IMR-90 (cell line): Measurements from ENCODE around the gene ADAMTS3. TPM values are rescaled to one million over a fixed set of nuclear protein-coding genes. Genes with fewer than 3 reads are reported as not detected.

Experiments
- ATAC-seq: fragments of 200-7000 bp; cut with Tn5 transposase; 2 replicates; pipeline ENCODE4 v1.9.1; 2020; ENCODE audit warnings: low read depth, mild to moderate bottlenecking, moderate library complexity
- BruUV-seq: library from RNA; stranded (reverse); fragments of 400-500 nt; replicated peaks from 2 replicates; lab custom pipeline; 2021; lab: Mats Ljungman, UMichigan
- CTCF ChIA-PET: fragments of 300-600 bp; formaldehyde crosslinking; extraction: SDS; loops from one replicate; lab custom pipeline; 2021; ENCODE audit warnings: antibody characterized with exemption; lab: Yijun Ruan, JAX
- POLR2A ChIA-PET: fragments of 300-600 bp; sonication (Branson Sonifier 250); formaldehyde crosslinking; loops from one replicate; lab custom pipeline; 2022; ENCODE audit warnings: antibody characterized with exemption; ENCODE audit not compliant: unreplicated experiment; lab: Charles Lee
- DNase-seq: peaks from one replicate; pipeline ENCODE4 v3.0.0; 2013
- H2AFZ ChIP-seq: replicated peaks from 2 replicates; pipeline ENCODE3; 2013; ENCODE audit warnings: low read length, mild to moderate bottlenecking; ENCODE audit not compliant: poor library complexity
- H2AK5ac ChIP-seq: 2 replicates; pipeline ENCODE4 v1.6.1; 2013; ENCODE audit warnings: low read depth, low read length, inconsistent platforms
- H2AK9ac ChIP-seq: replicated peaks from 2 replicates; pipeline ENCODE3; 2013; ENCODE audit warnings: mild to moderate bottlenecking, low read depth, low read length, moderate library complexity; ENCODE audit not compliant: poor library complexity
- H2BK120ac ChIP-seq: 2 replicates; pipeline ENCODE4 v1.6.1; 2013; ENCODE audit warnings: low read depth, low read length, inconsistent platforms
- H2BK15ac ChIP-seq: 3 replicates; pipeline ENCODE4 v1.6.1; 2013; ENCODE audit warnings: low read depth, low read length, inconsistent platforms
- H2BK20ac ChIP-seq: 2 replicates; pipeline ENCODE4 v1.6.1; 2013; ENCODE audit warnings: low read depth, mild to moderate bottlenecking, inconsistent platforms, low read length, moderate library complexity
- H2BK5ac ChIP-seq: 2 replicates; pipeline ENCODE4 v1.6.1; 2013; ENCODE audit warnings: mild to moderate bottlenecking, low read depth, low read length, inconsistent platforms; ENCODE audit not compliant: poor library complexity, severe bottlenecking
- H3K14ac ChIP-seq: replicated peaks from 2 replicates; pipeline ENCODE4 v1.6.1; 2013; ENCODE audit warnings: low read depth, low read length, inconsistent platforms
- H3K18ac ChIP-seq: 2 replicates; pipeline ENCODE4 v1.6.1; 2013; ENCODE audit warnings: low read depth, low read length, control low read depth
- H3K23ac ChIP-seq: 2 replicates; pipeline ENCODE4 v1.6.1; 2013; ENCODE audit warnings: low read depth, low read length, inconsistent platforms
- H3K27ac ChIP-seq: 2 replicates; pipeline ENCODE4 v1.5.1; 2013; ENCODE audit warnings: mild to moderate bottlenecking, control low read depth, low read length; ENCODE audit not compliant: insufficient read depth
- H3K27me3 ChIP-seq: 2 replicates; pipeline ENCODE4 v1.6.1; 2013; ENCODE audit warnings: low read length; ENCODE audit not compliant: control insufficient read depth, insufficient read depth
- H3K36me3 ChIP-seq: 2 replicates; pipeline ENCODE4 v1.6.1; 2013; ENCODE audit warnings: low read length, mixed read lengths; ENCODE audit not compliant: control insufficient read depth, insufficient read depth
- H3K4ac ChIP-seq: 2 replicates; pipeline ENCODE4 v1.6.1; 2013; ENCODE audit warnings: low read depth, low read length, inconsistent platforms
- H3K4me1 ChIP-seq: 2 replicates; pipeline ENCODE4 v1.6.1; 2013; ENCODE audit warnings: low read length, mixed read lengths; ENCODE audit not compliant: control insufficient read depth, insufficient read depth
- H3K4me2 ChIP-seq: 2 replicates; pipeline ENCODE4 v1.6.1; 2013; ENCODE audit warnings: low read depth, mild to moderate bottlenecking, control low read depth, low read length, moderate library complexity
- H3K4me3 ChIP-seq: 2 replicates; pipeline ENCODE4 v1.5.1; 2013; ENCODE audit warnings: low read depth, mild to moderate bottlenecking, control low read depth, low read length, moderate library complexity; ENCODE audit not compliant: insufficient read depth
- H3K56ac ChIP-seq: 2 replicates; pipeline ENCODE4 v1.6.1; 2013; ENCODE audit warnings: low read length, inconsistent platforms; ENCODE audit not compliant: insufficient read depth; ENCODE audit errors: extremely low read depth
- H3K79me1 ChIP-seq, 2 experiments: 2 replicates each; pipeline ENCODE4 v1.6.1; 2013; ENCODE audit warnings: low read length in 2 of 2, inconsistent platforms in 1 of 2, low read depth in 1 of 2
- H3K9ac ChIP-seq: 2 replicates; pipeline ENCODE4 v1.6.1; 2013; ENCODE audit warnings: low read depth, low read length, control low read depth
- H3K9me1 ChIP-seq: 2 replicates; pipeline ENCODE4 v1.6.1; 2013; ENCODE audit warnings: low read length, inconsistent platforms; ENCODE audit not compliant: insufficient read depth
- H3K9me3 ChIP-seq: 2 replicates; pipeline ENCODE4 v1.6.1; 2013; ENCODE audit warnings: low read length; ENCODE audit not compliant: control insufficient read depth, insufficient read depth
- H4K20me1 ChIP-seq: 2 replicates; pipeline ENCODE4 v1.6.1; 2013; ENCODE audit warnings: low read length, inconsistent platforms; ENCODE audit not compliant: insufficient read depth
- H4K5ac ChIP-seq: 2 replicates; pipeline ENCODE4 v1.6.1; 2013; ENCODE audit warnings: mild to moderate bottlenecking, low read depth, low read length, control low read depth
- H4K8ac ChIP-seq, 2 experiments: 2 replicates each; pipeline ENCODE4 v1.6.1; 2013; ENCODE audit warnings: low read depth in 2 of 2, low read length in 2 of 2, control low read depth in 1 of 2, inconsistent platforms in 1 of 2
- H4K91ac ChIP-seq: 2 replicates; pipeline ENCODE4 v1.6.1; 2013; ENCODE audit warnings: low read depth, low read length, inconsistent platforms; ENCODE audit not compliant: insufficient read depth
- MAFK ChIP-seq: IDR thresholded peaks from 2 replicates; pipeline ENCODE4 v1.6.1; 2012; ENCODE audit warnings: low read depth, low read length, improper control_type of control experiment
- NFE2L2 ChIP-seq: fragments of 150-350 bp; IDR thresholded peaks from 2 replicates; pipeline ENCODE4 v1.6.1; 2016; ENCODE audit warnings: low read depth, mild to moderate bottlenecking, low read length
- RCOR1 ChIP-seq: IDR thresholded peaks from 2 replicates; pipeline ENCODE4 v1.6.1; 2012; ENCODE audit warnings: mild to moderate bottlenecking, low read length, improper control_type of control experiment; ENCODE audit not compliant: insufficient replicate concordance
- WGBS, 2 experiments: methylation state at CpG; one replicate each; pipeline versions ENCODE4 v1.1.5 to v1.1.7; 2013; ENCODE audit warnings: missing lambda C conversion rate in 2 of 2; ENCODE audit not compliant: insufficient read length in 1 of 2; ENCODE audit errors: extremely low coverage in 2 of 2; 5-methylcytosine and 5-hydroxymethylcytosine counted together
- dilution Hi-C: fragments of 300-500 bp; cut with HindIII; formaldehyde crosslinking; loops from one replicate; pipeline ENCODE4 v1.14.3; 2018; ENCODE audit warnings: low sequenced_read_pairs; ENCODE audit not compliant: unreplicated experiment
- in situ Hi-C: fragments of 300-500 bp; cut with MboI; formaldehyde crosslinking; loops from 3 replicates; pipeline ENCODE4 v1.14.3; 2019; ENCODE audit warnings: low sequenced_read_pairs, inconsistent platforms, mixed read lengths
- intact Hi-C: fragments of 100-400 bp; cut with micrococcal nuclease; formaldehyde crosslinking; loops from 2 replicates; pipeline ENCODE4 v1.10.0; 2022
- polyA plus RNA-seq, 3 experiments: library from polyadenylated mRNA; depleted of rRNA; stranded (reverse); fragments of >200 nt; gene quantifications; 2 replicates each; pipeline ENCODE4 v1.2.3, GENCODE V29; 2012; ENCODE audit warnings: low replicate concordance in 1 of 3
- total RNA-seq: library from RNA; depleted of rRNA; stranded (reverse); fragments of >200 nt; gene quantifications from 2 replicates; pipeline ENCODE4 v1.2.3, GENCODE V29; 2012

Gene ADAMTS3
- total and polyA plus RNA-seq, 2 of the 4 experiments (the other 2 are of a cell fraction): 0.68 to 2.9 TPM

GRCh38 chr4:72473434-72473900 lies 95.6 kb downstream of the ADAMTS3 start:
- CTCF ChIA-PET: interaction anchor here (1.2 kb wide), 1 partner anchor 171 kb away, joined by 3 read pairs; no protein-coding TSS in a partner anchor
- WGBS, 2 experiments: no CpG with 5 or more reads among the region's 1 CpG
- H3K14ac ChIP-seq: no peak overlapping the region
- TF ChIP-seq NFE2L2 (0 out of 2 replicates have a peak, but pooled peaks have one; percentile 43), RCOR1 (no peak), MAFK (no peak)
- no peaks in the 10 kb centered on the region for H4K20me1 ChIP-seq
- POLR2A ChIA-PET: no interaction called here
- no peaks in the 10 kb centered on the region for H3K27me3 ChIP-seq
- intact Hi-C loops (no loop called here), in situ Hi-C loops (no loop called here), dilution Hi-C loops (no loop called here)
- no peaks in the 10 kb centered on the region for H3K4me1 ChIP-seq
- H3K27ac ChIP-seq: no peak overlapping the region
- ATAC-seq (no peak), DNase-seq (no peak)
- no peak overlapping the region for H3K18ac ChIP-seq
- H3K4me2 ChIP-seq: no peak overlapping the region
- no peaks in the 10 kb centered on the region for H3K9me1 ChIP-seq
- H3K9ac ChIP-seq: no peak overlapping the region
- H2AK9ac ChIP-seq: no peak overlapping the region
- H3K23ac ChIP-seq: no peak overlapping the region
- no peaks in the 10 kb centered on the region for H3K9me3 ChIP-seq
- no peak overlapping the region for H3K4ac ChIP-seq
- no peaks in the 10 kb centered on the region for H3K79me1 ChIP-seq
- no peak overlapping the region for H4K91ac ChIP-seq
- H2AK5ac ChIP-seq: no peak overlapping the region
- no peak overlapping the region for H2BK120ac ChIP-seq
- no peak overlapping the region for H3K56ac ChIP-seq
- H4K8ac ChIP-seq: no peak overlapping the region
- H2BK5ac ChIP-seq: no peak overlapping the region
- no TSS peak for BruUV-seq
- H2BK15ac ChIP-seq: no peak overlapping the region
- no peak overlapping the region for H2AFZ ChIP-seq
- H4K5ac ChIP-seq: no peak overlapping the region
- H3K36me3 ChIP-seq: no peaks in the 10 kb centered on the region
- H3K4me3 ChIP-seq: no peak overlapping the region
- no peak overlapping the region for H2BK20ac ChIP-seq
